GM18951 (cell line): ENCODE measurements around the gene KDM5B.

Experiments
- POLR2A ChIP-seq: IDR thresholded peaks from 4 replicates; pipeline ENCODE4 v1.6.1; 2011; ENCODE audit warnings: mild to moderate bottlenecking; ENCODE audit not compliant: insufficient read length, insufficient read depth; ENCODE audit errors: extremely low read depth
- in situ Hi-C: fragments of 300-500 bp; cut with MboI; formaldehyde crosslinking; loops from one replicate; pipeline ENCODE4 v1.12.0; 2022; ENCODE audit warnings: low sequenced_read_pairs, mixed read lengths, inconsistent platforms; ENCODE audit not compliant: unreplicated experiment

KDM5B gene

DNA sequence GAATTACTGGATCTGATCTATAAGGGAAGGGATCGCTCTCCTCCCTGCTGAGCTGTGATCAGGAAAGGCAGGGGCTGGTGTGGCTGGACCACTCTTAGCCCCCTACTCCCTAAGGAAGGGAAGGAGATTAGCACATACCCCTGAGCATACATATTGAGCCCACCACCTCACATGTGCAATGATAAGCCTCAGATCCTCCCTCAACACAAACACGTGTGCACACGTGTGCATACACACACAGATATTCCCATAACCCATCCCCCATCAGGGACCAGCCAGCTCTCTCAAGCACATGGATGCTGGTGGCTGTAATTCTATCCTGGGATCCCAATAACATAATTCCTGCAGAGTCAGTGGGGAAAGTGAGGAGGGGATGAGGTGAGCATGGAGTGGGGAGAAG lies 119.1 kb downstream of the KDM5B start:
- in situ Hi-C loops, result no loop called here
- TF ChIP-seq POLR2A, result no peak

DNA sequence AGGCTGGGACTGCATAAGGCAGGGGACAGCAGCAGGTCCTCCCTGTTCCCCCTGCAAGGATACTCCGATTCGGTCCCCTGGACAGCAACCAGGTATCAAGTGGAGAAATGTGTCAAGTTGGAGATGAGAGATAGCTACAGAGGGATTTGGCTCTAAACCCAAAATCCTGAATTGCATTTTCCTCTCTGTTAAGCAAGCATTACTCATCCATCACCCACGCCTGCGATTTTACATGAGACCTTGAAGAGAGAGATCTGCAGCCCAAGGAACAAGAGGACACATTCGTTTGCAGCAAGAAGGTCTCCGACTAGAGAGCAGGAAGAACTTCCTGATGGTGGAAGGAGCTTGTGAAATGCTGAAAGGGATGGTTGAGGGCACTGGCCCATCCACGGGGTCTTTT lies 119.8 kb downstream of the KDM5B start:
- no peak for TF ChIP-seq POLR2A
- in situ Hi-C loops, result no loop called here

DNA sequence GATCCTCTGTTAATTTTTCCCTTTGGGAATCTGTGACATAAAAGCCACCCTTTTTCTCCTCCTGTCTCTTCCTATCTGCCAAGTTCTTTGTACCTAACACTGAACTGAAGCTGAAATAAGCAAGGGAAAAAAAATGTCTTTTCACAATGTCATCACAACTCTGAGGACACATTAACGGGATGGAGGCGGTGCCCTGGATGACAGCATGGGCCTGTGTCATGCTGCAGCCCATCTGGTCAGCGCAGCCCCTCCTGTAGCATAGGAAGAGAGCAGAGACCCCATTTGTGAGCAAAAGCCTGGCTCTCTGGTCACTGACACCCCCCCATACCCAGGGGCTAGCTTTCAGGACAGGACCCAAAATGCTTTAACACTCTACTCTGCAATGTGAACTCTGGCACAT lies 120.4 kb downstream of the KDM5B start:
- in situ Hi-C loops, result no loop called here
- no peak for TF ChIP-seq POLR2A

DNA sequence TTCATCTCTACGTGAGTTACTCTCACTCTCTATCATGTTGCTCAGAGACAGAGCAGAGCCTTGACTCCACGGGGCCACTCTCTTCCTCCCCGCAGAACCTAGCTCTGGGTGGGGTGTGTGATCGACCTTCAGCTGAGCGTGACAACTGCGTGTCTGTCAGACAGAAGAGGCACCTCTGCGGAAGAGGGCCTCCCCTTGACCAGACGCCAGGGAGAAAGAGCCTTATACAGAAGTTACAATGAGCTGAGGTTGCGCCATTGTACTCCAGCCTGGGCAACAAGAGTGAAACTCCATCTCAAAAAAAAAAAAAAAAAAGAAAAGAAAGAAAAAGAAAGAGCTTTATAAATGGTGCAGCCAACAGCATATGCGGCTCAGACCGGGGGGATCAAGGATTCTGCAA lies 120.9 kb downstream of the KDM5B start:
- in situ Hi-C loops, result no loop called here
- TF ChIP-seq POLR2A, result no peak

DNA sequence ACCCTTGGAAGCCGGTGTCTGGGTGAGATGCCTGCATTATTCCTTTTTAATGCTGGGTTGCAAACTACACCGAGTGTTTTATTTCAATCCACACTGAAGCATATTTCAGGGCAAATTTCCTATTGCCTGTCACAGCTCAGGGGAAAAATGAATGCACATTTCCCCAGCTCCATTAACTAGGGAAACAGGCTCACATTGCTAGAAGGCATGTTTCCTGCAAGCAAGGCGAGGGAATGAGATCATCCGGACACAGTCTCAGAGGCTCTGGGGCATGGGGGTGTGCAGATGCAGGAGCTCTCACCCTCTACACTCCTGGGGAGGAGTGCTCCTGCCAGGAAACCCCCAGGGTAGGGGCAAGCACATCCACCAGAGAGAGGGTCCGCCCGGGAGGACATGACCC lies 122.6 kb downstream of the KDM5B start:
- no peak for TF ChIP-seq POLR2A
- in situ Hi-C loops, result no loop called here

DNA sequence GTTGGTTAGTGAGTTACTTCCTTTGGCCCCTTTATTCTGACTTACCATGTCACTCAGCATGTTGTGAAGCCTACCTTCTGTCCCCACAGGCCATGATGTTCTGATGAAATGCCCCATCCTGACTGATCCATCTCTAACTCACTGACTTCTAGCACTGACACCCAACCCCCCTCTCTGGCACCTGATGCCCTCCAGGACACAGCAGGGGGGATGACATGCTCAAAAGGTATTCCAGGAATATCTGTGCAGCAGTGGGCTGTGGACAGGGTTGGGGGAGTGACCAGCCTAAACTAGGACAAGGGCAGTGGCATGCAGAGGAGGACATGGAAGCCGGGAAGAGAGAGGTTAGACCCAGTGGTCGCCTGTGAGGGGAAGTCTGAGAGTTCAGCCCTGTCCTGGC lies 123.5 kb downstream of the KDM5B start:
- in situ Hi-C loops, result no loop called here
- no peak for TF ChIP-seq POLR2A

DNA sequence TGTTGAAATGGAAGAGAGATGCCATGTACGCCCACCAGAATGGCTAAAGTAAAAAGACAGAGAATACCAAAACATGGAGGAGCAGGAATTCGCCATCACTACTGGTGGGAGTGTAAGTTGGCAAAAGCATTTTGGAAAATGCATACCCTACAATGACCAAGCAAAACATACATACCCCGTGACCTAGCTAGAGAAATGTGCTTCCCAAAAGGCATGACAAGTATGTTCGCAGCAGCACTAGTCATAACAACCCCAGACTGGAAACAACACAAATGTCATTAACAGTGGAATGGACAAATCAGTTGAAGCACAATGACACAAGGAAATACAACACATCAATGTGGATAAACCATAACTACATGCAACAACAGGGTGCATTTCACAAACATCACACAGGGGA lies 125.2 kb downstream of the KDM5B start:
- in situ Hi-C loops, result no loop called here
- no peak for TF ChIP-seq POLR2A

DNA sequence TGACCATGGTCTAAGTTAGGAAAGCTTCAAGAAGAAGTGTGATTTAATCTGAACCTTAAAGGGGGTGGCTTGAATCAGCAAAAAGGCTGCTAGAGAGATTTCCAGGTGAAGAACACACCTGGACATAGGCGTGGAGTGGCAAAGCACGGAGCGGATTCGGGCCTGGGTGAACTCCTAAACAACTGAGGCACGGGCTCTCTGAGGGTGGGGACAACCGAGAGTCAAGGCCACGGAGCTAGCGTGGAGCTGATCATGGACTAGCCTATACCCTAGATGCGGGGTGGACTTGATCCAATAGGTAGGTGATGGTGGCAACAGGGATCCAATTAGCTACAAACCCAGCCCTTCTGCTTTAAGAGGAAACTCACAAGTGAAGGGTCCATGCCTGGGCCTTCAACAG lies 125.7 kb downstream of the KDM5B start:
- in situ Hi-C loops, result no loop called here
- TF ChIP-seq POLR2A, result no peak

DNA sequence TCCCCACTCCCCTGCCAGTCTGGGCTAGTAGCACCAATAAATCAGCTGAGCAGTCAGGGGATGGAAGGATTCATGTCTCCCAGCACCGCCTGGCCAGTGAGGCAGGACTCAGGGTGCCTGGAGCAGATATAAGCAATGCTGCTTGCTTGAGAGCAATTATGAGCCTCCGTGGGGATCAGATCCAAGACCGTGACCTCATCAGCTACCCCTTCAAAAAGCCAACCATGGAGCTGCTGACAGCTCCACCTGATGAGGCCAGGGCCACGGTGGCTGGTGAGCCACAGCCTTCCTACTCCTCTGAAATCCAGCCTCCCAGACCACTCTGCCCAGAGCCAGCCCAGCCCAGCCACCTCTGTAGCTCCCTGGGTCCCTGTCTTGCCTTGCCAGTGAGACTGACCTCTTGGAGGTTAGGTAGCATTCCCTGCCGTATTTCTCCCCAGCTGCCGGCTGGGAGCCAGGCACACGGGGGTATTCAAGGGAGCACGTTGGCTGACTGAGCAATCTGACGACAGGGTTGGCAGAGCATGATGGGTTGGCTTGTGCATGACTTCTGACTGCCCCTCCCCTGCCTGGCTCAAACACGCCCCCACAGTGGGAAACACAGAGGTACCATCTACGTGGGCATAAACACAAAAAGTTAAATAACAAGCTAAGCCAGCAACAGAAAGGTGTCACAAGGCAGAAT lies 126.3 kb downstream of the KDM5B start:
- in situ Hi-C loops, result no loop called here
- TF ChIP-seq POLR2A, result no peak

DNA sequence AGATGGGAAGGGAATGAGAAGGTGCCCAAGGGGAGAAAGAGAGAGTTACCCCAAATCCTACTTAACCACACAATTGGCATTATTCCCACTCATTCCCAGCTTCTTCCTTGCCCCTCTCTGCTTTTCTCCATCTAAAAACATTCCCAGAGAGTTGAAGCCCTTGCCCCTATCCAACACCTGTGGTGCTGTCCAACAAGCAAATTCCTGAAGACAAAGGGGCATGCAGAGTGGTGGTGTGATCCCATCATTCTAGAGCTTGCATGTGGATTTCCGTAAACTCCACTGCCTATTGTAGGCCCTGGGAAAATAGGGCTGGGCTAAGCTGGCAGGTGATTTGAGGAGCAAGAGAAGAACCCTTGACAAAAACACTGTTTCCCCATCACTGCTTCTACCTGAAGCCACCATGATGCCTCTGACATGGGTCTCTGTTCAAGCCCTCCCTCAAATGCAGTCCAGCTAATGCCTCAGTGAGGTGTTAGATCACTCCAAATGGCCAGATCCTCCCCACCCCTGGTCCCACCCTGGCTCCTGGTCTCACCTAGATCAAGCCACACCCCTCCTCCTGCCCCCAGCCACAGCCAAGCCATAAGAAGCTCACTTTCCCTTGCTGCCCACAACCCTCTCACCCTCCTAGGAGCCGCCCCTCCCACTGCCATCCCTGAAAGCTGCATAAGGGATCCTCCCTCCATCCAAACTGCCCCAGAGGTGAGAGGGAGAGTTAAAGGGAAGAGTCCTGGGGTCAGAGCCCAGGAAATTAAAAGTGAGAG lies 127.5 kb downstream of the KDM5B start:
- in situ Hi-C loops, result no loop called here
- TF ChIP-seq POLR2A, result no peak

DNA sequence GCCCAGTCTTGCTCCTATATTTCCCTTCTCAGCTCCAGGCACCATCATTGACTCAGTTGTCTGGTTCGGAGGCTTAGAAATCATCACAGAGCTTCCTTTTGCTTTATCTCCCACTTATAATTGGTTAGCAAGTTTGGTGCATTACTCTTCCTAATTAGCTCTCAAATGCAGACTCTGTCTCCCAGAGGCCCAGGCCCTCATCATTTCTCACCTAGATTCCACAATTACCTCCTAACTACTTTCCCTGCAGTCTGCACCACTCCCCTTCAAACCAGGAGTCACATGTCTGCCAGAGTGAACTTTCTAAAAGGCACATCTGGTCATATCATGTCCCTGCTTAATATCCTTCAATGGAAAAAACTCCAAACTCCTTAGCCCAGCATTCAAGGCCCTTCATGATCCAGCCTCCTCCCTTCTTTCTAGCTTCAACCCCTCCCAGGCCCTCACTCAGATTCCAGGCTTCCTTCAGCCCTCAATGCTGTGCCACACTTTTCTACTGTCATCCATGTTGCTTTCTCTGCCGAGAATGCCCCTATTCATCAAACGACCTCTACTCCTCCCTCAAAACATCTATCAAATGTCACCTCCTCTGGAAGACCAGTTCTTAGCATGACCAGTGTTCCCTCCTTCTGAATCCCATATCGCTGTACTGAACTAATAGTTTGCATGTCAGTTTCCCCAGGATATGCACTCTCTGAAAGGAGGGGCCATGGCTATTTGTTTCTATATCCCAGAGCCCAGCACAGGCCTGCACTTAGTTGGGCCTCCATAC lies 128.6 kb downstream of the KDM5B start:
- no peak for TF ChIP-seq POLR2A
- in situ Hi-C loops, result no loop called here

DNA sequence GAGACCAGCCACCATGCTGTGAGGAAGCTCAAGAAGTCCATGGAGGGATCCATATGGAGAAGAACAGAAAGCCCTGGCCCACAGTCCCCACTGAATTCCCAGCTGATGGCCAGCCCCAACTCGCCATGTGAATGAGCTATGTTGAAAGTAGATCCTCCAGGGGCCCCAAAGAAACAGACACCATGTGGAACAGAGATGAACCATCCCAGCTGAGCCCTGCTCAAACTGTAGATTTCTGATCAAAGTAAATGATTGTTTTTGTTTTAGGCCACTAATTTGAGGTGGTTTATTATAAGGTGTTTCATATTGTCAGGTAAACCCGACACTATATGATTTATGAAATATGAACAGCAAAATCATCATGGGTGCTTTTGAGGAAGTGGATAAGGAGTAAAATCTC lies 130.8 kb downstream of the KDM5B start:
- TF ChIP-seq POLR2A, result no peak
- in situ Hi-C loops, result no loop called here
